Stimulated activated CD8-positive, alpha-beta memory T cell treated with anti-CD3 and anti-CD28 coated beads, Interleukin-12 subunit alpha, Interleukin-12 subunit beta, amount 100 ng/mL, for 4 hours (primary cell): ENCODE results near the gene PVR.
A peak's percentile ranks its signal among the peaks of the same experiment; 100 is the strongest.
"Not testable (repeated sequence)": the region's sequence is repeated elsewhere in the genome, so short reads cannot be mapped to it uniquely, and the experiment has no call there.

Experiments
- DNase-seq: peaks from one replicate; pipeline ENCODE4 v3.0.0-alpha.2; 2020; ENCODE audit warnings: low read depth

Gene PVR

GRCh38 chr19:44672226-44672625 lies 28.5 kb downstream of the PVR start:
- no peak for DNase-seq

DNA sequence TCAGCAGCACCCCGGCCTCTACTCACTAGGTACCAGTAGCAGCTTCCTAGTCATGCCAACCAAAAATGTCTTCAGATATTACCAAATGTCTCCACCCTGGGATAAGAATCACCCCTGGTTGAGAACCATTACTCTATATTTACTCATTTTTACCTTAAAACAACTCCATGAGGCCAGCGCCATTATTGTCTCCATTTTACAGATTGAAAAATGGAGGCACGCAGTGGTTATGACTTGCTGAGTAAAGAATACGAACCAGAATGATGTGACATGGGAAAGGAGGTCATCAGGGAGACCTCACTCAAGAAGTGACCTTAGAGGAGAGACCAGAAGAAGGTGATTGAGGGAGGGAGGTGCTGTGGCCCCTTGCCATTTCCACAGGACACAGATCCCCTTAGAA lies 29.8 kb downstream of the PVR start:
- DNase-seq, result no peak

GRCh38 chr19:44675521-44675920 lies 31.8 kb downstream of the PVR start:
- DNase-seq, result no peak

- DNase-seq, result no peak
These were observed 33.5 kb downstream of the PVR start for GRCh38 chr19:44677019-44677811.

- no peak for DNase-seq
These were observed 36.8 kb downstream of the PVR start for GRCh38 chr19:44680536-44680935.

- no peak for DNase-seq
These were observed 38.5 kb downstream of the PVR start for GRCh38 chr19:44681992-44682790.

DNA sequence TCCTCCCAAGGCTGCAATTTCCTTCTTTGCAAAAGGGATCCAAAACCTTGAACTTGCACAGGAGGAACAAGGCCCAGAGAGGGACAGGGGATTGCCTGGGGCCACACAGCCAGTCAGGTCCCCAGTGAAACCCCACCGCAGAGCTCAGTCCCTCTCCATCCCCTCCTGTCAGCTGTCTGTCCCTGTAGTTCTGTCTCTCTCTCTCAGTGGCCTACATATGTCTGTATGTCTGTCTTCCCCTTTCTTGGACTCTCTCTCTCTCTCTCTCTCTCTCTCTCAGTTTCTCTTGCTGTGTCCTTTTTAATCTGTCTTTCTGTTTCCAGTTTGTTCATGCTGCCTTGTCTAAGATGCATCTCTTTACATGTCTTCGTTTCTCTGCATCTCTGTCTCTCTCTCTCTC lies 39.1 kb downstream of the PVR start:
- no peak for DNase-seq

GRCh38 chr19:44683434-44684210 lies 39.9 kb downstream of the PVR start:
- no peak for DNase-seq

DNA sequence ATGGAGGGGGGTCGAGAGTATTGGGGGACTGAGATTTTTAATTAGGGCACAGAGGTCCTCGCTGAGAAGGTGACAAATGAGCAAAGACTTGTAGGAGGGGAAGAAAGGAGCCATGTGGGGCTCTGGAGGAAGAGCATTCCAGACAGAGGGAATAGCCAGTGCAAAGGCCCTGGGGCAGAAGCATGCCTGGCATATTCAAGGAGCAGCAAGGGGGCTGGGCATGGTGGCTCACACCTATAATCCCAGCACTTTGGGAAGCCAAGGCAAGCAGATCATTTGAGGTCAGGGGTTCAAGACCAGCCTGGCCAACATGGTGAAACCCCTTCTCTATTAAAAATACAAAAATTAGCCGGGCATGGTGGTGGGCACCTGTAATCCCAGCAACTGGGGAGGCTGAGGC lies 40.7 kb downstream of the PVR start:
- not testable (repeated sequence) for DNase-seq

DNA sequence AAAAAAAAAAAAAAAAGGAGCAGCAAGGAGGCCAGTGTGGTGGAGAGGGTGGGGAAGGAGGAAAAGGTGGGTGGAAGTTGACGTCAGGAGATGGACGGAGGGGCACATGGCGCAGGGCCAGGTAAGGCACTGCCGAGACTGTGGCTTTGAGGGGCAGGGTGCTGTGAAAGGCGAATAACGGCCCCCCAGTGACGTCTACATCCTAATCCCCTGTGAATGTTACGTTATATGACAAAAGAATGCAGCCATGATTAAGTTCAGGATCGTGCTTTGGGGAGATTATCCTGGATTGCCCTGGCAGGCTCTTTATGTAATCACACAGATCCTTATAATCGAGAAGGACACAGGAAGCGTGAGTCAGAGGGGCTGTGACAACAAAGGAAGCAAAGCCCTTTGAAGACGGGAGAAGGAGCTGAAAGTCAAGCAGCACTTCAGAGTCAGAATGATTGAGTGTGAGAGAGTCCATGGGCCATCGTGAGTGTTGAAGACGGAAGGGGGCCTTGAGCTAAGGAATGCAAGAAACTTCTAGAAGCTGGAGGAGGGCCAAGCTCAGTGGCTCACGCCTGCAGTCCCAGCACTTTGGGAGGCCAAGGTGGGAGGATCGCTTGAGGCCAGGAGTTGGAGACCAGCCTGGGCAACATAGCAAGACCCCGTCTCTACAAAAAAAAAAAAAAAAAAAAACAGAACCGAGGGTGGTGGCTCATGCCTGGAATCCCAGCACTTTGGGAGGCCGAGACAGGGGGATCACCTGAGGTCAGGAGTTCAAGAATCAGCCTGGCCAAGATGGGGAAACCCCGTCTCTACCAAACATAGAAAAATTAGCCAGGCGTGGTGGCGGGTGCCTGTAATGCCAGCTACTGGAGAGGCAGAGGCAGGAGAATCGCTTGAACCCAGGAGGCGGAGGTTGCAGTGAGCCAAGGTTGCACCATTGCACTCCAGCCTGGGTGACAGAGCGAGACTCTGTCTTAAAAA lies 41.5 kb downstream of the PVR start:
- DNase-seq, result no peak

- no peak for DNase-seq
These were observed 42.2 kb downstream of the PVR start for GRCh38 chr19:44685877-44686276.

- no peak for DNase-seq
These were observed 43.2 kb downstream of the PVR start for GRCh38 chr19:44686896-44687295.

DNA sequence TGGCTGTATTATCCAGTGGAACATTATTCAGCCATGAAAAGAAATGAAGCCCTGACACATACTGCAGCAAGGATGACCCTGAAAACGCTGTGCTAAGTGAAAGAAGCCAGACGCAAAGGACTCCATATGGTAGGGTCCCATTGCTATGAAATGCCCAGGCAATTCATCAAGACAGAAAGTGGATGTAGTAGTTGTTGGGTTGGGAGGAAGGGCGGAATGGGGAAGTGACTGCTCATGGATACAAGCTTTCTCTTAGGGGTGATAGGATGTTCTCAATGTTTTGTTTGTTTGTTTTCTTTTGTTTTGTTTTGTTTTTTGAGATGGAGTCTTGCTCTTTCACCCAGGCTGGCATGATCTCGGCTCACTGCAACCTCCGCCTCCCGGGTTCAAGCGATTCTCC lies 44.2 kb downstream of the PVR start:
- no peak for DNase-seq

DNA sequence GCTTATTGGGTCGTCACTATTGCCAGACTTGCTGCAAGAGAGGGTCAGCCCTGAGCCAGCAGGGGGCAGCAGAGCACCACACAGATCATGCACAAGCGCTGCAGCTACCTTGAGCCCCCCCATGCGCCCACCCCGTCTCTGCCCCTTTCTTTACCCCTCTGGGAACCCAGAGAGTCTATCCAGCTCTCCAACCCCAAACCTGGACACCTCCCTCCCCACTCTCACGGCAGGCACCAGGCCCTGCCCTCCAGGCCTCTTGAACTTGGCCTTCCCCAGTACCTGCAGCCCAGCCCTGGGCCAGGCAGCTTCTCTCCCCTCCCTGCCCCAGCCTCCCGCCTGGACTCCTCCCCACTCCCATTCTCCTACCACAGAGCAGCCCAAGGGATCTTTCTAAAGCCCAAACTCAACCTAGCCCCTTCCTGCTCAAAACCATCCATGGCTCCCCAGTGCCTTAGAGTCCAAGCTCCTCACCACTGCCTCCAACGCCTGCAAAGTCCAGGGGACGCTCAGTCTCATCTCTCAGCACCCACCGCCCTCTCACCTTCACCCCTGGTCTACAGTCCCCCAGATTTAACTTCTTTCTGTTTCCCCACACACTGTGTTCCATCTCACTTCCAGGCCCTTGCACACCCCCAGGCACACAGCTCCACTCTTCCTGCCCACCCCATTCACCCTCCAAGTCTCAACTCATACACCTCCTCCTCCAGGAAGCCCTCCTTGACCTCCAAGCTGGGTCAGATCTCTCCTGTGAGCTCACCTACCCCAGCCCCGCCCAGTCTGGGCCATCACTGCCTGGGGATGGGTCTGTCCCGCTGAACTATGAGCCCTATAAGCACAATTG lies 45.8 kb downstream of the PVR start:
- DNase-seq, result peak; percentile 40

- DNase-seq, result no peak
These were observed 46.4 kb downstream of the PVR start for GRCh38 chr19:44690131-44690440.

DNA sequence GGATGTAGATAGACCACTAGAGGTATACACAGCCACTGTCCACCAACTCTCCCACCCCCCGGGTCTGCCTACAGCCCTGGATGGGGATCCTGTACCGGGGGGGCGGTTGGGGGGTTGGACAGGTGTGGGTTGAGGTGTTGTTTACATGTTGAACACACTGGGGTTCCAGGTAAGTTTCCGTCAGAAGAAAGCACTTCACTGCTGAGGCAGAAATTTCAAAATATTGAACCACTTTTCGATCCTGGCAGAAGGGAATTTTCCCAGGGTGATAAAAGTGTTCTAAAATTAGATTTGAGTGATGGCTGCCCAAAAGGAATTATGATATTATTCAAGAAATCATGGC lies 48.6 kb downstream of the PVR start:
- no peak for DNase-seq

- DNase-seq, result no peak
These were observed 50.5 kb downstream of the PVR start for GRCh38 chr19:44694184-44694579.

DNA sequence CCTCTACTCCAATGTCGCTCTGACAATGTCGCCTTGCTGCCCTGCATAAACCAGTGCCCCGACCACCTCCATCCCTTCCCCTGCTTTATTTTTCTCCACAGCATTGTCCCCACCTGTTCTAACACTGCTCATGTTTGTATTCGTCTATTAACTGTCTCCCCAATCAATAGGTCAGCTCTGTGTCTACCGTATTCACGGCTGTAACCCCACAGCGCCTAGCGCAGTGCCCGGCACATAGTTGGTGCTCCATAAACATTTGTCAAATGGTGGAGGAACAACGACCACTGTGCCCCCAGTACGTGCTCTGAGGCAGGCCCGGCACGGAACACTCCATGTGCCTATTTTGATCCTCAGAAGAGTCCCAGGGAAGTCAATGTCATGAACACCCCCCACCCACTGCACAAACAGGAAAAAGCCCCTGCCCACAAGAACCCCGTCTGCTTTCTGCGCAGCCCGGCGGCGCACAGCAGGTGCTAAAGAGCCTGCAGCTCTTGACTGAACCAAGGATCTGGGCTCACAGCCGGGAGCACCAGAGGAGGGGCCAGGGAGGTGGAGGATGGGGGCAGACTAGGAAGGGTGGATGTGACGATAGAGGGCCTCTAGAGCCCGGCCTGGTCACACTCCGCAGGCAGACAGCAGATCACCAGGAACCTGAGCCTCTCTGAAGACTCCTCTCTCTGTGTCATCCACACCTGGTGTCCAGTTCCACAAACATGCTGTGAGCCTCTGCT lies 53.4 kb downstream of the PVR start:
- no peak for DNase-seq

DNA sequence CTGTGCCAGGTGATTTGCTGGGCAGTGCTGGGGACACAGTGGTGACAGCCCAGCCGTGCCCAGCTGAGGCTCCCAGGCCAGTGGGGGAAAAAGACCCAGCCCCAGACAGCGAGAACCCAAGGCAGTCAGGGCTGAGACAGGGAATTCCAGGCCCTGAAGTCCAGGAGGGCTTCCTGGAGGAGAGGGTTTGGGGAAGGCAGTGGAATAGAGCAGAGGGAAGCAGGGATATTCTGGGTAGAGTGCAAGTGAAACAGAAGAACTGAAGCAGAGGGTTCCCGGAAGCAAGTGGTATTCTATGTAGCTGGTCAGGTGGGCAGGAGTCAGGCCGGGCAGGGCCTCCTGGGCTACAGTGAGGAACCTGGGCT lies 53.9 kb downstream of the PVR start:
- DNase-seq, result no peak

GRCh38 chr19:44698492-44699201 lies 54.9 kb downstream of the PVR start, which contains the start of gene CEACAM16:
Gene CEACAM16 (plus strand): TSS chr19:44699151. CDS start chr19:44701457, 2,306 bp downstream.
- DNase-seq, result no peak
